ENCODE data around the gene TAGLN. TPM values are rescaled to one million over a fixed set of nuclear protein-coding genes. Genes with fewer than 3 reads are reported as not detected.

Gene TAGLN
- total and polyA plus RNA-seq, 9 of the 15 experiments (the other 6 are each of a cell fraction or from before 2014, with no cell fraction given) = 0.21 to 4.9 (median 1.1) TPM

GRCh38 chr11:117223741-117224689 is 24.8 kb downstream of the TAGLN start (continued):
- 0 out of 2 replicates have a peak, but pooled peaks have one; percentile 40 for TF ChIP-seq PBX2 (CRISPR knock-in tag; IDR thresholded peaks at IDR 0.05; ENCODE audit: low read depth)
- TF ChIP-seq PBX2 (tag; conservative IDR thresholded peaks at IDR 0.05; ENCODE audit: low read depth) = peak; percentile 92
- TF ChIP-seq MNT (conservative IDR thresholded peaks at IDR 0.05) = peak in 1 of 2 experiments; percentile 43; a peak in 2 of 4 replicates
- peak; percentile 66 for TF ChIP-seq ZNF592 (IDR thresholded peaks at IDR 0.05)
- no peak for TF ChIP-seq NR2C2 (CRISPR knock-in tag; IDR thresholded peaks at IDR 0.05)
- TF ChIP-seq NR2C2 (tag; IDR thresholded peaks at IDR 0.05) = no peak
- TF ChIP-seq MAZ (CRISPR knock-in tag; conservative IDR thresholded peaks at IDR 0.05 in 1 of 2, IDR thresholded peaks at IDR 0.05 in 1 of 2) = peak; percentile 48 to 65; a peak in 2 of 4 replicates
- TF ChIP-seq, protein P1, sequence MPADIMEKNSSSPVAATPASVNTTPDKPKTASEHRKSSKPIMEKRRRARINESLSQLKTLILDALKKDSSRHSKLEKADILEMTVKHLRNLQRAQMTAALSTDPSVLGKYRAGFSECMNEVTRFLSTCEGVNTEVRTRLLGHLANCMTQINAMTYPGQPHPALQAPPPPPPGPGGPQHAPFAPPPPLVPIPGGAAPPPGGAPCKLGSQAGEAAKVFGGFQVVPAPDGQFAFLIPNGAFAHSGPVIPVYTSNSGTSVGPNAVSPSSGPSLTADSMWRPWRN (IDR thresholded peaks at IDR 0.05; ENCODE audit: low read depth) = no peak
- peak; percentile 93 for TF ChIP-seq PML (IDR thresholded peaks at IDR 0.05; ENCODE audit: low read length)
- peak; percentile 87 for TF ChIP-seq FOXM1 (IDR thresholded peaks at IDR 0.05; ENCODE audit: low read depth)
- TF ChIP-seq FOXM1 (CRISPR knock-in tag; IDR thresholded peaks at IDR 0.05; ENCODE audit: low read depth) = no peak
- no peak for TF ChIP-seq ZNF384 (IDR thresholded peaks at IDR 0.05; ENCODE audit: low read depth, low read length)
- peak; percentile 54; the same call in 1 of the 2 replicates for TF ChIP-seq ETS1 (conservative IDR thresholded peaks at IDR 0.05; ENCODE audit: control insufficient read depth, low read depth, low read length)

Data from K562 (cell line).